GM12892 (cell line): ENCODE results near the gene USP54.

ENCODE experiments used
- DNase-seq: peaks from one replicate; pipeline ENCODE4 v3.0.0; 2011; ENCODE audit not compliant: insufficient read length
- FAIRE-seq: peaks from 2 replicates; lab custom pipeline; 2011; peaks lifted over from hg19 to GRCh38; lab: Jason Lieb, UNC
- POLR2A ChIP-seq: IDR thresholded peaks from 2 replicates; pipeline ENCODE4 v1.6.1; 2011; ENCODE audit warnings: low read depth, low read length, control low read depth
- POLR2AphosphoS5 ChIP-seq: IDR thresholded peaks from 2 replicates; pipeline ENCODE4 v1.6.1; 2011; ENCODE audit warnings: low read depth, low read length, control low read depth
- TAF1 ChIP-seq: IDR thresholded peaks from 2 replicates; pipeline ENCODE4 v1.6.1; 2011; ENCODE audit warnings: low read depth, mild to moderate bottlenecking, control low read depth, low read length, borderline replicate concordance

USP54 gene

GRCh38 chr10:73551515-73551914, 39.6 kb downstream of the USP54 start:
- DNase-seq (no peak), FAIRE-seq (no peak)
- TF ChIP-seq POLR2AphosphoS5 (no peak), TAF1 (no peak), POLR2A (no peak)

- no peak for TF ChIP-seq TAF1
- TF ChIP-seq POLR2AphosphoS5 = no peak
- no peak for TF ChIP-seq POLR2A
- no peak for FAIRE-seq
- DNase-seq = no peak
Observed at GRCh38 chr10:73545357-73545756, 45.8 kb downstream of the USP54 start.

GRCh38 chr10:73537709-73538108, 53.4 kb downstream of the USP54 start:
- DNase-seq (no peak), FAIRE-seq (no peak)
- TF ChIP-seq POLR2A = no peak
- no peak for TF ChIP-seq TAF1
- no peak for TF ChIP-seq POLR2AphosphoS5

- FAIRE-seq (no peak), DNase-seq (no peak)
- TF ChIP-seq TAF1 (no peak), POLR2A (no peak), POLR2AphosphoS5 (no peak)
Observed at GRCh38 chr10:73537288-73537687, 53.9 kb downstream of the USP54 start.

- FAIRE-seq (no peak), DNase-seq (no peak)
- TF ChIP-seq POLR2A (no peak), POLR2AphosphoS5 (no peak), TAF1 (no peak)
Observed at GRCh38 chr10:73534857-73535256, 56.3 kb downstream of the USP54 start.

GRCh38 chr10:73529089-73529832, 61.9 kb downstream of the USP54 start:
- DNase-seq = peak; percentile 47
- no peak for TF ChIP-seq POLR2AphosphoS5
- TF ChIP-seq TAF1 = no peak
- TF ChIP-seq POLR2A = no peak
- FAIRE-seq = peak; percentile 95

- no peak for TF ChIP-seq POLR2AphosphoS5
- TF ChIP-seq TAF1 = no peak
- no peak for TF ChIP-seq POLR2A
- no peak for DNase-seq
- FAIRE-seq = no peak
Observed at GRCh38 chr10:73522263-73522662, 68.9 kb downstream of the USP54 start.

- TF ChIP-seq POLR2AphosphoS5 (no peak), TAF1 (no peak), POLR2A (no peak)
- no peak for DNase-seq
- FAIRE-seq = no peak
Observed at GRCh38 chr10:73519336-73519735, 71.8 kb downstream of the USP54 start.

GRCh38 chr10:73517166-73517888, 73.8 kb downstream of the USP54 start:
- FAIRE-seq (no peak), DNase-seq (no peak)
- TF ChIP-seq POLR2A (no peak), TAF1 (no peak), POLR2AphosphoS5 (no peak)

GRCh38 chr10:73512207-73512743, 78.9 kb downstream of the USP54 start:
- TF ChIP-seq POLR2AphosphoS5 = no peak
- no peak for TF ChIP-seq POLR2A
- TF ChIP-seq TAF1 = no peak
- DNase-seq (no peak), FAIRE-seq (no peak)

- no peak for DNase-seq
- no peak for FAIRE-seq
- no peak for TF ChIP-seq POLR2AphosphoS5
- TF ChIP-seq POLR2A = no peak
Observed at GRCh38 chr10:73509695-73510094, 81.4 kb downstream of the USP54 start.

GRCh38 chr10:73506491-73506890, 84.7 kb downstream of the USP54 start:
- TF ChIP-seq POLR2AphosphoS5 (no peak), POLR2A (no peak), TAF1 (no peak)
- DNase-seq (no peak), FAIRE-seq (no peak)
